Right lobe of liver (tissue), 6 donors: ENCODE measurements around the gene CLIC2. TPM values are rescaled to one million over a fixed set of nuclear protein-coding genes. Genes with fewer than 3 reads are reported as not detected.

Experiments
- ATAC-seq, 4 donors: fragments of 200-7000 bp; cut with Tn5 transposase; one replicate each; pipeline ENCODE4 v1.9.1; 2020; ENCODE audit warnings: mild to moderate bottlenecking in 4 of 4, moderate library complexity in 4 of 4
- DNase-seq, 3 donors: peaks; one replicate each; pipeline ENCODE4 v3.0.0-alpha.2; 2020
- H3K27ac ChIP-seq, 3 donors: fragments of 200-600 bp; one replicate each; pipeline ENCODE4 v1.8.0; 2022
- H3K27me3 ChIP-seq, 2 donors: fragments of 200-600 bp; one replicate each; pipeline ENCODE4 v1.8.0; 2022
- H3K36me3 ChIP-seq, 4 donors: fragments of 200-600 bp; sonication (generic) in 1 of 4; one replicate each; pipeline versions ENCODE4 v1.5.1 to v1.8.0; 2017 to 2022; ENCODE audit warnings: control low read depth in 1 of 4
- H3K4me1 ChIP-seq, 4 donors: fragments of 200-600 bp; sonication (generic) in 1 of 4; one replicate each; pipeline versions ENCODE4 v1.5.1 to v1.8.0; 2017 to 2022; ENCODE audit warnings: control low read depth in 1 of 4
- H3K4me3 ChIP-seq, 3 donors: fragments of 200-600 bp; one replicate each; pipeline ENCODE4 v1.8.0; 2022
- H3K9me3 ChIP-seq, 4 donors: fragments of 200-600 bp; sonication (generic) in 1 of 4; one replicate each; pipeline versions ENCODE4 v1.5.1 to v1.8.0; 2017 to 2022; ENCODE audit warnings: control low read depth in 1 of 4
- CTCF ChIP-seq, 4 donors: fragments of 200-600 bp in 3 of 4; fragments of 450-650 bp in 1 of 4; IDR thresholded peaks; one replicate each; pipeline versions ENCODE4 v1.5.1 to v1.8.0; 2016 to 2022; ENCODE audit warnings: antibody characterized with exemption in 4 of 4, mild to moderate bottlenecking in 2 of 4
- POLR2A ChIP-seq: fragments of 450-650 bp; IDR thresholded peaks from one replicate; pipeline ENCODE4 v1.6.1; 2017; ENCODE audit warnings: antibody characterized with exemption, mild to moderate bottlenecking
- WGBS: methylation state at CpG from one replicate; pipeline ENCODE4 v1.1.6; 2018; ENCODE audit warnings: low coverage, low lambda C conversion rate; ENCODE audit not compliant: insufficient coverage; ENCODE audit errors: missing lambda C conversion rate; 5-methylcytosine and 5-hydroxymethylcytosine counted together
- intact Hi-C, 2 donors: fragments of 100-400 bp; cut with DNase I; formaldehyde crosslinking; loops; one replicate each; pipeline versions ENCODE4 v1.11.2 to v1.14.1; 2022
- total RNA-seq, 6 experiments: library from RNA; depleted of rRNA in 2 of 6; stranded (reverse); fragments of >200 nt in 2 of 6; fragmentation: NEBNext Ultra II Directional in 3 of 6; extraction: Animal tissue kit (Norgen Biotek cat#: 25700) in 3 of 6; gene quantifications; one replicate each; pipeline versions ENCODE4 v1.1.0 to v1.2.4, GENCODE V29; 2016 to 2023
- donor health status: DM: no; HTN: yes; CAD: no.
- donor health status: DM: no; HTN: no; CAD: no.
- donor health status: DM: no; HTN: no; CAD: no.
- donor health status: DM: no; HTN: yes; CAD: no.
- donor health status: DM: no; HTN: yes; CAD: no.

CLIC2 gene
- total RNA-seq, 6 experiments from 2014 or later, result 1.5 to 11.0 (median 3.9) TPM

DNA sequence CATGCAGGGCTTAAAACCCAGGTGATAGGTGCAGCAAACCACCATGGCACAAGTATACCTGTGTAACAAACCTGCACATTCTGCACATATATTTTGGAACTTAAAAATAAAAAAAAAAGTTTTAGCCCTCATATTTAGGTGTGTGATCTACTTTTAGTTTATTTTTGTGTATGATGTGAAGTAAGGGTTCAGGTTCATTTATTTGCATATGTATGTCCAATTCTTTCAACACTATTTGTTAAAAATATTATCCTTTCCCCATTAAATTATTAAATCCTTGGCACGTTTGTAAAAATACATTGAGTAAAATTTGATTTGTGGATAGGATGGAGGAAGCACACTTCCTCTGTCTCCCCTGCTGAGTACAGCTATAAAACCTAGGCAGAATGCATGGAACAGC, 83.0 kb downstream of the CLIC2 start:
- no peak overlapping the region for H3K4me3 ChIP-seq
- H3K27me3 ChIP-seq, result peaks cover 0 to 9% of the 10 kb centered on the region in 2 donors
- 21% methylated on average over 1 of the region's 1 CpG for WGBS
- DNase-seq (no peak), ATAC-seq (no peak)
- no peaks in the 10 kb centered on the region for H3K9me3 ChIP-seq
- no peaks in the 10 kb centered on the region for H3K4me1 ChIP-seq
- H3K27ac ChIP-seq, result no peak overlapping the region
- intact Hi-C loops, result no loop called here
- TF ChIP-seq POLR2A, result no peak
- no peak for TF ChIP-seq CTCF (IDR thresholded peaks at IDR 0.05)
- H3K36me3 ChIP-seq, result no peaks in the 10 kb centered on the region

DNA sequence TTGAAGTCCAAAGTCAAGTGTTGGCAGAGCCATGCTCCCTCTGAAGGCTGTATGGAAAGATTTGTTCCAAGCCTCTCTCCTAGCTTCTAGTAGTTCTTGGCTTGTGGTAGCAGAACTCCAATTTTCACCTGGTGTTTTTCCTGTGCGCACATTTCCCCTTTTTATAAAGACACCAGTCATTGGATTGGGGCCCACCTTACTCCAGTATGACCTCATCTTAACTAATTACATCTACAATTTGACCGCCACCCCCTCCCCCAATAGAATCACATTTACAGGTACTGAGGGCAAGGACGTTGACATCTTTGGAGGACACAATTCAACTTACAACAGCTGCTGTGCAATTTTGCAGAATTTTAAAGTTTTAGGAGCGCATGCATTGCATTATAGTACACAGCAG, 86.9 kb downstream of the CLIC2 start:
- peaks cover 0 to 9% of the 10 kb centered on the region in 2 donors for H3K27me3 ChIP-seq
- WGBS, result 55% methylated on average over 4 of the region's 4 CpGs
- H3K27ac ChIP-seq, result no peak overlapping the region
- DNase-seq, result no peak
- TF ChIP-seq POLR2A, result no peak
- no peak for TF ChIP-seq CTCF (IDR thresholded peaks at IDR 0.05)
- no peak for ATAC-seq
- H3K9me3 ChIP-seq, result no peaks in the 10 kb centered on the region
- no peaks in the 10 kb centered on the region for H3K36me3 ChIP-seq
- no peak overlapping the region for H3K4me3 ChIP-seq
- no peaks in the 10 kb centered on the region for H3K4me1 ChIP-seq
- intact Hi-C loops, result no loop called here

DNA sequence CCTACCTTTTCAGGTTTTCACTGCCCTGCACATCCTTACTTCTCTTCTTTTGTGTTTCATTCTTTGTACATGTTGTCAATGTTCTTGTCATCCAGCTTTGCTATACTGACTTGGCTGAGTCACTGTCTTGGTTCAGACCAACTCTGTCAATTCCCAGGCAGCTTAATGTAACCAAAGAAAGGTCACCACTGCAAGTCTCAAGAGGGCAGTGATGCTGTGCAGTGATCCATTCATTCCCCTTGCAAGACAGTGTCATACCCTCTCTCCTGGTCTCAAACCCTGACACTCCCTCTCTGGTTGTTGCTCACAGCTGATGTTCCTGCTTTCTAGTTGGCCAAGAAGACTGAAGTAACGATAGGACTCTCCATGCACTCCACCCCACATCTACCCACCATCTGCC, 87.7 kb downstream of the CLIC2 start:
- DNase-seq (no peak), ATAC-seq (no peak)
- peaks cover 0 to 3% of the 10 kb centered on the region in 2 donors for H3K27me3 ChIP-seq
- H3K36me3 ChIP-seq, result no peaks in the 10 kb centered on the region
- H3K4me1 ChIP-seq, result no peaks in the 10 kb centered on the region
- TF ChIP-seq POLR2A, result no peak
- TF ChIP-seq CTCF (IDR thresholded peaks at IDR 0.05), result no peak
- WGBS, result 56% methylated on average over 1 of the region's 1 CpG
- intact Hi-C loops, result no loop called here
- H3K9me3 ChIP-seq, result no peaks in the 10 kb centered on the region
- H3K4me3 ChIP-seq, result no peak overlapping the region
- H3K27ac ChIP-seq, result no peak overlapping the region

GRCh38 chrX:155242300-155242699, 92.1 kb downstream of the CLIC2 start:
- Histone ChIP-seq H3K9me3 (no peaks in the 10 kb centered on the region), H3K4me1 (no peaks in the 10 kb centered on the region), H3K4me3 (no peak overlapping the region), H3K36me3 (peaks cover 0 to 8% (median 0%) of the 10 kb centered on the region in 4 donors), H3K27me3 (no peaks in the 10 kb centered on the region), H3K27ac (peak overlapping the region in 1 of 3 donors; percentile 20)
- intact Hi-C loops, result no loop called here
- ATAC-seq, result peak; percentile 35 to 73 (median 58)
- TF ChIP-seq CTCF (IDR thresholded peaks at IDR 0.05) (no peak), POLR2A (no peak)
- WGBS, result 42% methylated on average over 5 of the region's 5 CpGs
- DNase-seq, result peak in 1 of 3 donors; percentile 45

- ATAC-seq (no peak), DNase-seq (no peak)
- no peaks in the 10 kb centered on the region for H3K9me3 ChIP-seq
- intact Hi-C loops, result no loop called here
- H3K27ac ChIP-seq, result no peak overlapping the region
- WGBS, result 62% methylated on average over 5 of the region's 5 CpGs
- H3K27me3 ChIP-seq, result no peaks in the 10 kb centered on the region
- TF ChIP-seq POLR2A (no peak), CTCF (IDR thresholded peaks at IDR 0.05) (no peak)
- peaks cover 0 to 12% (median 0%) of the 10 kb centered on the region in 4 donors for H3K36me3 ChIP-seq
- H3K4me1 ChIP-seq, result no peaks in the 10 kb centered on the region
- H3K4me3 ChIP-seq, result no peak overlapping the region
These were observed 96.7 kb downstream of the CLIC2 start for GRCh38 chrX:155237719-155238118.
